A549 (cell line): ENCODE results near the gene TAS2R30.

Source experiments
- CBX8 ChIP-seq: fragments of 200-600 bp; sonication (generic); IDR thresholded peaks from 2 replicates; pipeline ENCODE4 v1.6.1; 2016
- CTCF ChIP-seq: fragments of >200 bp; sonication (Bioruptor Twin); formaldehyde crosslinking; IDR thresholded peaks from 3 replicates; pipeline ENCODE4 v1.5.1; 2016
- EP300 ChIP-seq, 2 experiments: fragments of >200 bp; sonication (Bioruptor Twin); formaldehyde crosslinking; IDR thresholded peaks; 2 replicates in 1 of 2; 3 replicates in 1 of 2; pipeline ENCODE4 v1.6.1; 2016 to 2017
- FOSB ChIP-seq: fragments of 250-450 bp; sonication (Bioruptor Pico); IDR thresholded peaks from 2 replicates; pipeline ENCODE4 v1.5.0; 2020; ENCODE audit warnings: mild to moderate bottlenecking, moderate library complexity
- POLR2A ChIP-seq: IDR thresholded peaks from 2 replicates; pipeline ENCODE4 v1.6.1; 2012; ENCODE audit warnings: mild to moderate bottlenecking, low read length
- RFX5 ChIP-seq: fragments of 450-650 bp; IDR thresholded peaks from 2 replicates; pipeline ENCODE4 v1.7.1; 2014; ENCODE audit warnings: antibody characterized with exemption, mild to moderate bottlenecking, moderate library complexity
- ZNF302 ChIP-seq: fragments of 250-450 bp; sonication (Bioruptor Pico); IDR thresholded peaks from 2 replicates; pipeline ENCODE4 v1.9.0; 2021; ENCODE audit warnings: inconsistent platforms, mild to moderate bottlenecking, moderate library complexity

DNA sequence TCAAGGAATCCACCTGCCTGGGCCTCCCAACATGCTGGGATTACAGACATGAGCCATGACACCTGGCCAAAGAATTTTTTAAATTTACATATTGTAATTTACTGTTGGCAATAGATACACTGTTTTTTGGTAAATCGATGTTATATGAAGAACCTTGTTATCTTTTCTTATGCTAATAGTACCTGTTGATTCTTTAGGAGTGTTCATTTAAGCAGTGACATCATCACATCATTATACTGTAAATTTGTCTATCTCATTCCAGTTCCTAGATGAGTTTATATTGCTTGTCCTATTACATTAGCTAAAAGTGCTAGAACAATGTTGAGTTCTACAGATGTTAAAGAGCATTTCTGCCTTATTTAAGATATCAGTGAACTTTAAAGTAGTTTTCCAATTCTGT lies 13.0 kb upstream of the TAS2R30 start:
- TF ChIP-seq CTCF, result no peak
- TF ChIP-seq EP300 (IDR thresholded peaks at IDR 0.05), result no peak
- TF ChIP-seq CBX8, result no peak
- TF ChIP-seq RFX5, result no peak
- TF ChIP-seq POLR2A, result no peak
- TF ChIP-seq ZNF302 (CRISPR knock-in tag), result no peak
- TF ChIP-seq FOSB (CRISPR knock-in tag), result no peak
